Measurements from ENCODE around the gene RAB40AL. TPM values are rescaled to one million over a fixed set of nuclear protein-coding genes. Genes with fewer than 3 reads are reported as not detected.

The RAB40AL gene
- total and polyA plus RNA-seq, 2 of the 8 experiments (the other 6 are each of a cell fraction or from before 2014, with no cell fraction given) = 0.27 to 0.30 TPM

DNA sequence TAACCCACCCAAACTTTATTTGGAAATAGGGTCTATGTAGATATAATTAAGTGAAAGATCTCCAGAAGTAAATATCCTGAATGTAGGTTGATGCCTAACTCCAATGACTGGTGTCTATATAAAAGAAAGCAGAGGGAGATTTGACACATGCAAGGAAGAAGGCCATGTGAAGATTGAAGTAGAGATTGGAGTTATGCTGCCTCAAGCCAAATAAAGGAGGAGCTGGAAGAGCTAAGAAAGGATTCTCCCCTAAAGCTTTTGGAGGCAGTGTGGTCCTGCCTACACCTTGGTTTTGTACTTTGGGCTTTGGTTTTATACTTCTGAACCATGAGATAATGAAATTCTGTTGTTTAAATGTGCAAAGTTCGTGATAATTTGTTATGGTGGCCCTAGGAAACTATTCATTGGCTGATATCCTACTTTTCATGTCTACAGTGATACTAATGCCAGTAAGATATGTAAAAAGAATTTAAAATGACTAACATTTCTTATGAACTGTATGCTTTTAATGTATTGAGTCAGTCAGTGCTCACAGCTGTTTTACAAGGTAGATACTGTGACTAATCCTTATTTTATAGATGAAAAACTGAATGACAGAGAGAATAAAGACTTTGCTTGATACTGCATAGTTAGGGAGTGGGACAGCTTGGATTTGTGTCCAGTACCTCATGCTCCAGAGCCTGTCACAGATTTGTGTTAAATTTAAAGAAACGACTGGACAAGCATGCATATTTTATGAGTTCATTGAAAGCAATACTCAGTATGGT lies 5.9 kb upstream of the RAB40AL start (continued):
- TF ChIP-seq, protein P1, sequence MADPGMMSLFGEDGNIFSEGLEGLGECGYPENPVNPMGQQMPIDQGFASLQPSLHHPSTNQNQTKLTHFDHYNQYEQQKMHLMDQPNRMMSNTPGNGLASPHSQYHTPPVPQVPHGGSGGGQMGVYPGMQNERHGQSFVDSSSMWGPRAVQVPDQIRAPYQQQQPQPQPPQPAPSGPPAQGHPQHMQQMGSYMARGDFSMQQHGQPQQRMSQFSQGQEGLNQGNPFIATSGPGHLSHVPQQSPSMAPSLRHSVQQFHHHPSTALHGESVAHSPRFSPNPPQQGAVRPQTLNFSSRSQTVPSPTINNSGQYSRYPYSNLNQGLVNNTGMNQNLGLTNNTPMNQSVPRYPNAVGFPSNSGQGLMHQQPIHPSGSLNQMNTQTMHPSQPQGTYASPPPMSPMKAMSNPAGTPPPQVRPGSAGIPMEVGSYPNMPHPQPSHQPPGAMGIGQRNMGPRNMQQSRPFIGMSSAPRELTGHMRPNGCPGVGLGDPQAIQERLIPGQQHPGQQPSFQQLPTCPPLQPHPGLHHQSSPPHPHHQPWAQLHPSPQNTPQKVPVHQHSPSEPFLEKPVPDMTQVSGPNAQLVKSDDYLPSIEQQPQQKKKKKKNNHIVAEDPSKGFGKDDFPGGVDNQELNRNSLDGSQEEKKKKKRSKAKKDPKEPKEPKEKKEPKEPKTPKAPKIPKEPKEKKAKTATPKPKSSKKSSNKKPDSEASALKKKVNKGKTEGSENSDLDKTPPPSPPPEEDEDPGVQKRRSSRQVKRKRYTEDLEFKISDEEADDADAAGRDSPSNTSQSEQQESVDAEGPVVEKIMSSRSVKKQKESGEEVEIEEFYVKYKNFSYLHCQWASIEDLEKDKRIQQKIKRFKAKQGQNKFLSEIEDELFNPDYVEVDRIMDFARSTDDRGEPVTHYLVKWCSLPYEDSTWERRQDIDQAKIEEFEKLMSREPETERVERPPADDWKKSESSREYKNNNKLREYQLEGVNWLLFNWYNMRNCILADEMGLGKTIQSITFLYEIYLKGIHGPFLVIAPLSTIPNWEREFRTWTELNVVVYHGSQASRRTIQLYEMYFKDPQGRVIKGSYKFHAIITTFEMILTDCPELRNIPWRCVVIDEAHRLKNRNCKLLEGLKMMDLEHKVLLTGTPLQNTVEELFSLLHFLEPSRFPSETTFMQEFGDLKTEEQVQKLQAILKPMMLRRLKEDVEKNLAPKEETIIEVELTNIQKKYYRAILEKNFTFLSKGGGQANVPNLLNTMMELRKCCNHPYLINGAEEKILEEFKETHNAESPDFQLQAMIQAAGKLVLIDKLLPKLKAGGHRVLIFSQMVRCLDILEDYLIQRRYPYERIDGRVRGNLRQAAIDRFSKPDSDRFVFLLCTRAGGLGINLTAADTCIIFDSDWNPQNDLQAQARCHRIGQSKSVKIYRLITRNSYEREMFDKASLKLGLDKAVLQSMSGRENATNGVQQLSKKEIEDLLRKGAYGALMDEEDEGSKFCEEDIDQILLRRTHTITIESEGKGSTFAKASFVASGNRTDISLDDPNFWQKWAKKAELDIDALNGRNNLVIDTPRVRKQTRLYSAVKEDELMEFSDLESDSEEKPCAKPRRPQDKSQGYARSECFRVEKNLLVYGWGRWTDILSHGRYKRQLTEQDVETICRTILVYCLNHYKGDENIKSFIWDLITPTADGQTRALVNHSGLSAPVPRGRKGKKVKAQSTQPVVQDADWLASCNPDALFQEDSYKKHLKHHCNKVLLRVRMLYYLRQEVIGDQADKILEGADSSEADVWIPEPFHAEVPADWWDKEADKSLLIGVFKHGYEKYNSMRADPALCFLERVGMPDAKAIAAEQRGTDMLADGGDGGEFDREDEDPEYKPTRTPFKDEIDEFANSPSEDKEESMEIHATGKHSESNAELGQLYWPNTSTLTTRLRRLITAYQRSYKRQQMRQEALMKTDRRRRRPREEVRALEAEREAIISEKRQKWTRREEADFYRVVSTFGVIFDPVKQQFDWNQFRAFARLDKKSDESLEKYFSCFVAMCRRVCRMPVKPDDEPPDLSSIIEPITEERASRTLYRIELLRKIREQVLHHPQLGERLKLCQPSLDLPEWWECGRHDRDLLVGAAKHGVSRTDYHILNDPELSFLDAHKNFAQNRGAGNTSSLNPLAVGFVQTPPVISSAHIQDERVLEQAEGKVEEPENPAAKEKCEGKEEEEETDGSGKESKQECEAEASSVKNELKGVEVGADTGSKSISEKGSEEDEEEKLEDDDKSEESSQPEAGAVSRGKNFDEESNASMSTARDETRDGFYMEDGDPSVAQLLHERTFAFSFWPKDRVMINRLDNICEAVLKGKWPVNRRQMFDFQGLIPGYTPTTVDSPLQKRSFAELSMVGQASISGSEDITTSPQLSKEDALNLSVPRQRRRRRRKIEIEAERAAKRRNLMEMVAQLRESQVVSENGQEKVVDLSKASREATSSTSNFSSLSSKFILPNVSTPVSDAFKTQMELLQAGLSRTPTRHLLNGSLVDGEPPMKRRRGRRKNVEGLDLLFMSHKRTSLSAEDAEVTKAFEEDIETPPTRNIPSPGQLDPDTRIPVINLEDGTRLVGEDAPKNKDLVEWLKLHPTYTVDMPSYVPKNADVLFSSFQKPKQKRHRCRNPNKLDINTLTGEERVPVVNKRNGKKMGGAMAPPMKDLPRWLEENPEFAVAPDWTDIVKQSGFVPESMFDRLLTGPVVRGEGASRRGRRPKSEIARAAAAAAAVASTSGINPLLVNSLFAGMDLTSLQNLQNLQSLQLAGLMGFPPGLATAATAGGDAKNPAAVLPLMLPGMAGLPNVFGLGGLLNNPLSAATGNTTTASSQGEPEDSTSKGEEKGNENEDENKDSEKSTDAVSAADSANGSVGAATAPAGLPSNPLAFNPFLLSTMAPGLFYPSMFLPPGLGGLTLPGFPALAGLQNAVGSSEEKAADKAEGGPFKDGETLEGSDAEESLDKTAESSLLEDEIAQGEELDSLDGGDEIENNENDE (IDR thresholded peaks at IDR 0.05; ENCODE audit: insufficient replicate concordance, low read length) = no peak
- no peak for TF ChIP-seq KDM5A (IDR thresholded peaks at IDR 0.05; ENCODE audit: low read length)
- no peak for TF ChIP-seq CREB1 (IDR thresholded peaks at IDR 0.05)
- TF ChIP-seq TCF12 (IDR thresholded peaks at IDR 0.05; ENCODE audit: low read depth, low read length) = no peak
- TF ChIP-seq GABPA (IDR thresholded peaks at IDR 0.05; ENCODE audit: borderline replicate concordance, insufficient read depth, low read length) = no peak
- no peak for TF ChIP-seq POU5F1 (IDR thresholded peaks at IDR 0.05; ENCODE audit: low read depth, low read length)
- no peak for TF ChIP-seq YY1 (IDR thresholded peaks at IDR 0.05; ENCODE audit: low read depth, low read length)
- TF ChIP-seq NANOG (IDR thresholded peaks at IDR 0.05; ENCODE audit: insufficient read depth, low read depth, low read length, poor library complexity, severe bottlenecking) = no peak
- no peak for TF ChIP-seq EGR1 (IDR thresholded peaks at IDR 0.05; ENCODE audit: borderline replicate concordance, low read depth, low read length)
- TF ChIP-seq, protein P2, sequence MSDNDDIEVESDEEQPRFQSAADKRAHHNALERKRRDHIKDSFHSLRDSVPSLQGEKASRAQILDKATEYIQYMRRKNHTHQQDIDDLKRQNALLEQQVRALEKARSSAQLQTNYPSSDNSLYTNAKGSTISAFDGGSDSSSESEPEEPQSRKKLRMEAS (IDR thresholded peaks at IDR 0.05) = no peak
- no peak for TF ChIP-seq TAF1 (IDR thresholded peaks at IDR 0.05; ENCODE audit: low read depth, low read length)

All from H1 (cell line).